ENCODE results near the gene XKRX. TPM values are rescaled to one million over a fixed set of nuclear protein-coding genes. Genes with fewer than 3 reads are reported as not detected.
A peak's percentile ranks its signal among the peaks of the same experiment; 100 is the strongest.

XKRX gene
- total RNA-seq, 3 donors from 2014 or later (not counting 1 experiment from before 2014, with no cell fraction given), result 0.20 to 0.38 TPM; not detected in 1

- no peaks in the 10 kb centered on the region for H3K9me3 ChIP-seq (ENCODE audit: control insufficient read depth, insufficient read depth, low read length)
- H3K9me3 Mint-ChIP-seq, result no peaks in the 10 kb centered on the region
- H3K4me1 Mint-ChIP-seq, result no peaks in the 10 kb centered on the region
- no peak for TF ChIP-seq CTCF (IDR thresholded peaks at IDR 0.05)
- no peaks in the 10 kb centered on the region for H3K27me3 ChIP-seq (ENCODE audit: control insufficient read depth, insufficient read depth, low read length)
- H3K4me1 ChIP-seq (ENCODE audit: control insufficient read depth, insufficient read depth, low read length), result no peaks in the 10 kb centered on the region
- H3K4me3 ChIP-seq (ENCODE audit: low read length), result no peak overlapping the region
- 55% methylated on average over 5 of the region's 5 CpGs for WGBS (ENCODE audit: insufficient coverage)
- H3K4me3 Mint-ChIP-seq, result no peak overlapping the region
- no peak overlapping the region for H3K27ac ChIP-seq (ENCODE audit: low read length)
- H3K27me3 Mint-ChIP-seq (ENCODE audit: low read depth in 2 of 2), result peaks cover 0 to 21% of the 10 kb centered on the region in 2 donors
- no peaks in the 10 kb centered on the region for H3K36me3 ChIP-seq (ENCODE audit: control insufficient read depth, insufficient read depth, low read length)
- intact Hi-C loops (cut with micrococcal nuclease), result no loop called here
- H3K36me3 Mint-ChIP-seq, result no peaks in the 10 kb centered on the region
- DNase-seq (peak in 1 of 2 donors; percentile 49), ATAC-seq (no peak)
- no peak overlapping the region for H3K27ac Mint-ChIP-seq
Observed at GRCh38 chrX:100895365-100896075, 33.2 kb downstream of the XKRX start.

- H3K9me3 Mint-ChIP-seq, result no peaks in the 10 kb centered on the region
- no peak for DNase-seq
- Histone ChIP-seq H3K27ac (ENCODE audit: low read length) (no peak overlapping the region), H3K9me3 (ENCODE audit: control insufficient read depth, insufficient read depth, low read length) (no peaks in the 10 kb centered on the region), H3K4me1 (ENCODE audit: control insufficient read depth, insufficient read depth, low read length) (no peaks in the 10 kb centered on the region), H3K36me3 (ENCODE audit: control insufficient read depth, insufficient read depth, low read length) (no peaks in the 10 kb centered on the region), H3K27me3 (ENCODE audit: control insufficient read depth, insufficient read depth, low read length) (no peaks in the 10 kb centered on the region), H3K4me3 (ENCODE audit: low read length) (no peak overlapping the region)
- peaks cover 3 to 11% of the 10 kb centered on the region in 2 donors for H3K27me3 Mint-ChIP-seq (ENCODE audit: low read depth in 2 of 2)
- H3K4me3 Mint-ChIP-seq, result no peak overlapping the region
- WGBS (ENCODE audit: insufficient coverage), result 86% methylated on average over 1 of the region's 4 CpGs
- no peak for ATAC-seq
- H3K4me1 Mint-ChIP-seq, result no peaks in the 10 kb centered on the region
- no peak overlapping the region for H3K27ac Mint-ChIP-seq
- no peaks in the 10 kb centered on the region for H3K36me3 Mint-ChIP-seq
- intact Hi-C loops (cut with micrococcal nuclease), result no loop called here
- no peak for TF ChIP-seq CTCF (IDR thresholded peaks at IDR 0.05)
Observed at GRCh38 chrX:100883654-100884053, 45.1 kb downstream of the XKRX start.

- WGBS (ENCODE audit: insufficient coverage), result 89% methylated on average over 1 of the region's 2 CpGs
- Mint-ChIP-seq H3K27ac (no peak overlapping the region), H3K4me3 (no peak overlapping the region), H3K9me3 (no peaks in the 10 kb centered on the region), H3K4me1 (no peaks in the 10 kb centered on the region), H3K27me3 (ENCODE audit: low read depth in 2 of 2) (peaks cover 8 to 20% of the 10 kb centered on the region in 2 donors), H3K36me3 (no peaks in the 10 kb centered on the region)
- Histone ChIP-seq H3K36me3 (ENCODE audit: control insufficient read depth, insufficient read depth, low read length) (no peaks in the 10 kb centered on the region), H3K4me1 (ENCODE audit: control insufficient read depth, insufficient read depth, low read length) (no peaks in the 10 kb centered on the region), H3K27ac (ENCODE audit: low read length) (no peak overlapping the region), H3K27me3 (ENCODE audit: control insufficient read depth, insufficient read depth, low read length) (no peaks in the 10 kb centered on the region), H3K4me3 (ENCODE audit: low read length) (no peak overlapping the region), H3K9me3 (ENCODE audit: control insufficient read depth, insufficient read depth, low read length) (no peaks in the 10 kb centered on the region)
- TF ChIP-seq CTCF (IDR thresholded peaks at IDR 0.05), result no peak
- DNase-seq (no peak), ATAC-seq (no peak)
- intact Hi-C loops (cut with micrococcal nuclease), result no loop called here
Observed at GRCh38 chrX:100880368-100880767, 48.3 kb downstream of the XKRX start.

- Mint-ChIP-seq H3K4me1 (no peaks in the 10 kb centered on the region), H3K9me3 (no peaks in the 10 kb centered on the region), H3K27ac (no peak within 1 kb of the TSS), H3K4me3 (no peak within 1 kb of the TSS), H3K27me3 (ENCODE audit: low read depth in 2 of 2) (peaks cover 9 to 22% of the 10 kb centered on the region in 2 donors), H3K36me3 (no peaks in the 10 kb centered on the region)
- Histone ChIP-seq H3K36me3 (ENCODE audit: control insufficient read depth, insufficient read depth, low read length) (no peaks in the 10 kb centered on the region), H3K4me3 (ENCODE audit: low read length) (no peak within 1 kb of the TSS), H3K4me1 (ENCODE audit: control insufficient read depth, insufficient read depth, low read length) (no peaks in the 10 kb centered on the region), H3K9me3 (ENCODE audit: control insufficient read depth, insufficient read depth, low read length) (no peaks in the 10 kb centered on the region), H3K27me3 (ENCODE audit: control insufficient read depth, insufficient read depth, low read length) (no peaks in the 10 kb centered on the region), H3K27ac (ENCODE audit: low read length) (no peak within 1 kb of the TSS)
- TF ChIP-seq CTCF (IDR thresholded peaks at IDR 0.05), result no peak
- intact Hi-C loops (cut with micrococcal nuclease), result no loop called here
- DNase-seq, result no peak
- WGBS (ENCODE audit: insufficient coverage), result 70% methylated on average over 2 of the region's 2 CpGs
- ATAC-seq, result no peak
Observed at GRCh38 chrX:100874325-100874724, 54.4 kb downstream of the XKRX start, which contains the start of gene NOX1. Gene NOX1 (minus strand): TSS chrX:100874359. CDS start chrX:100874139, 220 bp downstream.
